H9 (cell line): ENCODE data around the gene CYP2F1. TPM values are rescaled to one million over a fixed set of nuclear protein-coding genes. Genes with fewer than 3 reads are reported as not detected.

Source experiments
- DNase-seq: peaks from one replicate; pipeline ENCODE4 v3.0.0-alpha.2; 2017
- H2AFZ ChIP-seq: one replicate; pipeline ENCODE4 v1.6.1; 2013; ENCODE audit warnings: mild to moderate bottlenecking, low read length, control low read depth, moderate library complexity
- H2AK5ac ChIP-seq: 2 replicates; pipeline ENCODE4 v1.6.1; 2013; ENCODE audit warnings: low read length, control low read depth, mixed read lengths; ENCODE audit not compliant: insufficient read length
- H2BK120ac ChIP-seq: one replicate; pipeline ENCODE4 v1.6.1; 2013; ENCODE audit warnings: low read depth, mild to moderate bottlenecking, low read length, control low read depth, inconsistent platforms; ENCODE audit not compliant: poor library complexity, severe bottlenecking
- H2BK12ac ChIP-seq: 2 replicates; pipeline ENCODE4 v1.6.1; 2013; ENCODE audit warnings: low read length, control low read depth, mixed read lengths, low read depth; ENCODE audit not compliant: insufficient read length
- H2BK15ac ChIP-seq: 2 replicates; pipeline ENCODE4 v1.6.1; 2013; ENCODE audit warnings: low read depth, low read length, control low read depth
- H2BK20ac ChIP-seq: one replicate; pipeline ENCODE4 v1.6.1; 2013; ENCODE audit warnings: low read depth, mild to moderate bottlenecking, low read length, control low read depth, inconsistent platforms; ENCODE audit not compliant: poor library complexity, severe bottlenecking
- H2BK5ac ChIP-seq: 2 replicates; pipeline ENCODE4 v1.6.1; 2013; ENCODE audit warnings: low read length, control low read depth, mixed read lengths; ENCODE audit not compliant: insufficient read length
- H3K14ac ChIP-seq: 2 replicates; pipeline ENCODE4 v1.6.1; 2013; ENCODE audit warnings: low read length, control low read depth; ENCODE audit not compliant: insufficient read depth
- H3K18ac ChIP-seq: 2 replicates; pipeline ENCODE4 v1.6.1; 2013; ENCODE audit warnings: low read depth, mild to moderate bottlenecking, mixed read lengths, low read length, control low read depth; ENCODE audit not compliant: insufficient read length
- H3K23ac ChIP-seq: 2 replicates; pipeline ENCODE4 v1.6.1; 2013; ENCODE audit warnings: low read length, control low read depth, mixed read lengths, low read depth; ENCODE audit not compliant: insufficient read length
- H3K23me2 ChIP-seq: 2 replicates; pipeline ENCODE4 v1.6.1; 2013; ENCODE audit warnings: low read depth, mild to moderate bottlenecking, mixed read lengths, low read length, control low read depth; ENCODE audit not compliant: insufficient read length, poor library complexity, severe bottlenecking
- H3K27ac ChIP-seq: 2 replicates; pipeline ENCODE4 v1.5.1; 2013; ENCODE audit warnings: low read length, control low read depth, mixed read lengths, low read depth; ENCODE audit not compliant: insufficient read length
- H3K27me3 ChIP-seq: 2 replicates; pipeline ENCODE4 v1.6.1; 2013; ENCODE audit warnings: low read length, control low read depth, inconsistent platforms; ENCODE audit not compliant: insufficient read depth
- H3K4ac ChIP-seq: 2 replicates; pipeline ENCODE4 v1.6.1; 2013; ENCODE audit warnings: low read depth, mild to moderate bottlenecking, control low read depth, inconsistent platforms, low read length, moderate library complexity
- H3K4me1 ChIP-seq: 2 replicates; pipeline ENCODE4 v1.6.1; 2013; ENCODE audit warnings: low read length, control low read depth, inconsistent platforms; ENCODE audit not compliant: insufficient read depth
- H3K4me2 ChIP-seq: 2 replicates; pipeline ENCODE4 v1.6.1; 2013; ENCODE audit warnings: low read length, control low read depth, mixed read lengths; ENCODE audit not compliant: insufficient read length, insufficient read depth
- H3K56ac ChIP-seq: 2 replicates; pipeline ENCODE4 v1.6.1; 2013; ENCODE audit warnings: low read depth, mild to moderate bottlenecking, mixed read lengths, low read length, control low read depth; ENCODE audit not compliant: insufficient read length
- H3K79me1 ChIP-seq: 2 replicates; pipeline ENCODE4 v1.6.1; 2013; ENCODE audit warnings: low read depth, mild to moderate bottlenecking, moderate library complexity, low read length, control low read depth, inconsistent platforms; ENCODE audit not compliant: insufficient read depth, poor library complexity, severe bottlenecking
- H3K79me2 ChIP-seq: 2 replicates; pipeline ENCODE4 v1.6.1; 2013; ENCODE audit warnings: low read length, control low read depth, inconsistent platforms; ENCODE audit not compliant: insufficient read depth
- H3K9ac ChIP-seq: 2 replicates; pipeline ENCODE4 v1.6.1; 2013; ENCODE audit warnings: low read length, control low read depth, mixed read lengths; ENCODE audit not compliant: insufficient read length; ENCODE audit errors: extremely low read depth
- H3K9me3 ChIP-seq: one replicate; pipeline ENCODE4 v1.6.1; 2013; ENCODE audit warnings: low read depth, low read length, inconsistent platforms; ENCODE audit not compliant: control insufficient read depth
- H3T11ph ChIP-seq: one replicate; pipeline ENCODE4 v1.6.1; 2013; ENCODE audit warnings: mild to moderate bottlenecking, low read length, control low read depth, inconsistent platforms
- H4K20me1 ChIP-seq: one replicate; pipeline ENCODE4 v1.6.1; 2013; ENCODE audit not compliant: control insufficient read depth, insufficient read length, insufficient read depth
- H4K5ac ChIP-seq: 2 replicates; pipeline ENCODE4 v1.6.1; 2013; ENCODE audit warnings: low read depth, mild to moderate bottlenecking, mixed read lengths, low read length, control low read depth; ENCODE audit not compliant: insufficient read length
- H4K8ac ChIP-seq: replicated peaks from 2 replicates; pipeline ENCODE4 v1.6.1; 2013; ENCODE audit warnings: low read length, control low read depth, mixed read lengths, low read depth; ENCODE audit not compliant: insufficient read length
- H4K91ac ChIP-seq: 2 replicates; pipeline ENCODE4 v1.6.1; 2013; ENCODE audit warnings: low read depth, mild to moderate bottlenecking, moderate library complexity, mixed read lengths, low read length, control low read depth; ENCODE audit not compliant: insufficient read length
- H3K27ac Mint-ChIP-seq, 3 experiments: 2 replicates in 2 of 3; 3 replicates in 1 of 3; pipeline ENCODE4 v1.8.0; 2020 to 2021; ENCODE audit warnings: mixed read lengths in 3 of 3, mild to moderate bottlenecking in 1 of 3, moderate library complexity in 1 of 3
- H3K27me3 Mint-ChIP-seq: 2 replicates; pipeline ENCODE4 v1.8.0; 2021; ENCODE audit warnings: low read depth, mild to moderate bottlenecking, moderate library complexity, mixed read lengths
- H3K36me3 Mint-ChIP-seq, 3 experiments: 2 replicates in 2 of 3; 3 replicates in 1 of 3; pipeline ENCODE4 v1.8.0; 2020 to 2021; ENCODE audit warnings: low read depth in 3 of 3, mixed read lengths in 3 of 3; ENCODE audit not compliant: insufficient read depth in 1 of 3
- H3K4me1 Mint-ChIP-seq, 2 experiments: 2 replicates each; pipeline ENCODE4 v1.8.0; 2020; ENCODE audit warnings: mixed read lengths in 2 of 2
- H3K4me3 Mint-ChIP-seq, 2 experiments: 2 replicates in 1 of 2; 3 replicates in 1 of 2; pipeline ENCODE4 v1.8.0; 2020 to 2021; ENCODE audit warnings: mild to moderate bottlenecking in 2 of 2, mixed read lengths in 2 of 2, moderate library complexity in 1 of 2
- H3K9me3 Mint-ChIP-seq, 2 experiments: 2 replicates in 1 of 2; 3 replicates in 1 of 2; pipeline ENCODE4 v1.8.0; 2020; ENCODE audit warnings: mild to moderate bottlenecking in 2 of 2, mixed read lengths in 2 of 2, moderate library complexity in 1 of 2
- CTCF ChIP-seq: fragments of 200-600 bp; sonication (generic); conservative IDR thresholded peaks from 3 replicates; pipeline ENCODE4 v1.8.0; 2021; ENCODE audit warnings: antibody characterized with exemption, mild to moderate bottlenecking
- WGBS: extraction: QIAGEN DNeasy Blood & Tissue Kit; methylation state at CpG from one replicate; pipeline ENCODE4 v1.1.7; 2013; ENCODE audit warnings: missing lambda C conversion rate, low lambda C conversion rate, mixed read lengths; ENCODE audit not compliant: insufficient read length; ENCODE audit errors: extremely low coverage; 5-methylcytosine and 5-hydroxymethylcytosine counted together
- total RNA-seq: library from RNA; stranded (reverse); gene quantifications from 2 replicates; pipeline ENCODE4 v1.2.1, GENCODE V29; 2021

CYP2F1 gene
- total RNA-seq, 1 experiment from 2014 or later = 0.63 TPM

GRCh38 chr19:41133260-41133659, 19.0 kb downstream of the CYP2F1 start:
- Histone ChIP-seq H4K91ac (no peak overlapping the region), H3K56ac (no peak overlapping the region), H2AK5ac (no peak overlapping the region), H3K4me1 (no peaks in the 10 kb centered on the region; the same call in 1 of the 2 replicates), H2AFZ (no peak overlapping the region), H3K14ac (no peak overlapping the region), H3K23me2 (peaks cover 3% of the 10 kb centered on the region), H4K5ac (no peak overlapping the region), H2BK5ac (no peak overlapping the region), H2BK120ac (no peak overlapping the region), H3K4ac (no peak overlapping the region), H3K79me1 (no peaks in the 10 kb centered on the region), H3K27ac (no peak overlapping the region), H2BK12ac (no peak overlapping the region), H3K79me2 (no peaks in the 10 kb centered on the region), H2BK15ac (no peak overlapping the region), H3K18ac (no peak overlapping the region), H3K4me2 (no peak overlapping the region), H3T11ph (no peak overlapping the region), H3K27me3 (no peaks in the 10 kb centered on the region), H3K9me3 (no peaks in the 10 kb centered on the region), H2BK20ac (no peak overlapping the region), H3K23ac (no peak overlapping the region), H4K20me1 (no peaks in the 10 kb centered on the region), H3K9ac (no peak overlapping the region), H4K8ac (no peak overlapping the region)
- no peaks in the 10 kb centered on the region; a peak in 1 of 5 replicates for H3K9me3 Mint-ChIP-seq
- H3K4me1 Mint-ChIP-seq = peaks cover 18 to 51% of the 10 kb centered on the region in 2 experiments
- no CpG with 5 or more reads among the region's 3 CpGs for WGBS
- no peak overlapping the region for H3K4me3 Mint-ChIP-seq
- H3K27ac Mint-ChIP-seq = peak overlapping the region in 1 of 3 experiments; percentile 74; a peak in 1 of 7 replicates
- peaks cover 47% of the 10 kb centered on the region for H3K27me3 Mint-ChIP-seq
- no peaks in the 10 kb centered on the region for H3K36me3 Mint-ChIP-seq
- no peak for DNase-seq
- no peak for TF ChIP-seq CTCF
